ENCODE measurements around the gene SORL1-AS1.

Gene SORL1-AS1

DNA sequence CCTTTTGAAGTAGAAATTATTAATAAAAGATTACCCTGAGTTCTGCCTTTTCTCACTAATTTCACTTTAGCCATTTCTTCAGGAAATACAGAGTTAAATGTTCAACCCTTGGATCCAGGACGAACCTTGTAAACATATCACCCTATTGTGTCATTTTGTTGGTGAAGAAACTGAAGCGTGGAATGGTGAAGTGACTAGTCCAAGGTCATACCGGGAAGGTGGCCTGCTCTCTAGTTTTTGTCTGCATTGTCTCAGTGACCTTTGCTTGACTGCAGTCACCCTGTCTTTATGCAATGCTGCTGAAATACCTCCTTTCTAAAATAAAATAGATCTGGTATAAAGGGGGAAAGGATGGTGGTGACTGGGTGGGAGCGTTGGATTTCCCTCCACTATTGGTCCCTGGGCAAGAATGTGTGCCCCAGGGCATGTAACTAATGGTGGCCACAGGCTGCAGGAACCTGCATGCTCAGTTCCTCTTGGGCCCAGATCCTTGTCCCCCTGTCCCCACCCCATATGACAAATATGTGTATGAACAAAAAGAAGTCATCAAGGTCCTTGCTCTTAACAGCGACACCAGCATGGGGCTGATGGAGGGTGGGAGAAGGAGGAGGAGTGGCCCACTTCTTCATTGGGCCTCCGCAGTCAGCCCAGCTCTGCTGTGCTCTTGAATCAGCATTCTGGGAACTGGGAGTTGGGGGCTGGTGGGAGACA is 977 bp upstream of the SORL1-AS1 start (continued):
- TF ChIP-seq, protein P1, sequence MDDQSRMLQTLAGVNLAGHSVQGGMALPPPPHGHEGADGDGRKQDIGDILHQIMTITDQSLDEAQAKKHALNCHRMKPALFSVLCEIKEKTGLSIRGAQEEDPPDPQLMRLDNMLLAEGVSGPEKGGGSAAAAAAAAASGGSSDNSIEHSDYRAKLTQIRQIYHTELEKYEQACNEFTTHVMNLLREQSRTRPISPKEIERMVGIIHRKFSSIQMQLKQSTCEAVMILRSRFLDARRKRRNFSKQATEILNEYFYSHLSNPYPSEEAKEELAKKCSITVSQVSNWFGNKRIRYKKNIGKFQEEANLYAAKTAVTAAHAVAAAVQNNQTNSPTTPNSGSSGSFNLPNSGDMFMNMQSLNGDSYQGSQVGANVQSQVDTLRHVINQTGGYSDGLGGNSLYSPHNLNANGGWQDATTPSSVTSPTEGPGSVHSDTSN (IDR thresholded peaks at IDR 0.05; ENCODE audit: insufficient replicate concordance, low read depth, low read length), result no peak
- no peak for TF ChIP-seq PAX5 (IDR thresholded peaks at IDR 0.05; ENCODE audit: borderline replicate concordance, low read depth, low read length)
- TF ChIP-seq, protein P2, sequence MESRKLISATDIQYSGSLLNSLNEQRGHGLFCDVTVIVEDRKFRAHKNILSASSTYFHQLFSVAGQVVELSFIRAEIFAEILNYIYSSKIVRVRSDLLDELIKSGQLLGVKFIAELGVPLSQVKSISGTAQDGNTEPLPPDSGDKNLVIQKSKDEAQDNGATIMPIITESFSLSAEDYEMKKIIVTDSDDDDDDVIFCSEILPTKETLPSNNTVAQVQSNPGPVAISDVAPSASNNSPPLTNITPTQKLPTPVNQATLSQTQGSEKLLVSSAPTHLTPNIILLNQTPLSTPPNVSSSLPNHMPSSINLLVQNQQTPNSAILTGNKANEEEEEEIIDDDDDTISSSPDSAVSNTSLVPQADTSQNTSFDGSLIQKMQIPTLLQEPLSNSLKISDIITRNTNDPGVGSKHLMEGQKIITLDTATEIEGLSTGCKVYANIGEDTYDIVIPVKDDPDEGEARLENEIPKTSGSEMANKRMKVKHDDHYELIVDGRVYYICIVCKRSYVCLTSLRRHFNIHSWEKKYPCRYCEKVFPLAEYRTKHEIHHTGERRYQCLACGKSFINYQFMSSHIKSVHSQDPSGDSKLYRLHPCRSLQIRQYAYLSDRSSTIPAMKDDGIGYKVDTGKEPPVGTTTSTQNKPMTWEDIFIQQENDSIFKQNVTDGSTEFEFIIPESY (IDR thresholded peaks at IDR 0.05), result no peak
- no peak for TF ChIP-seq BCL11A (IDR thresholded peaks at IDR 0.05; ENCODE audit: low read depth, low read length)
- no peak for TF ChIP-seq NFIC (IDR thresholded peaks at IDR 0.05; ENCODE audit: low read depth, low read length)
- TF ChIP-seq ZNF274 (IDR thresholded peaks at IDR 0.05; ENCODE audit: insufficient read depth, insufficient read length), result no peak
- no peak for TF ChIP-seq SREBF2 (IDR thresholded peaks at IDR 0.05; ENCODE audit: low read length)
- TF ChIP-seq, protein P3, sequence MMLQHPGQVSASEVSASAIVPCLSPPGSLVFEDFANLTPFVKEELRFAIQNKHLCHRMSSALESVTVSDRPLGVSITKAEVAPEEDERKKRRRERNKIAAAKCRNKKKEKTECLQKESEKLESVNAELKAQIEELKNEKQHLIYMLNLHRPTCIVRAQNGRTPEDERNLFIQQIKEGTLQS (IDR thresholded peaks at IDR 0.05; ENCODE audit: borderline replicate concordance, extremely low read depth, low read depth, low read length), result no peak
- no peak for TF ChIP-seq NFXL1 (IDR thresholded peaks at IDR 0.05; ENCODE audit: borderline replicate concordance)
- peak; percentile 46 for TF ChIP-seq GATAD2B (conservative IDR thresholded peaks at IDR 0.05; ENCODE audit: low read depth)
- TF ChIP-seq ZZZ3 (IDR thresholded peaks at IDR 0.05; ENCODE audit: control insufficient read depth, insufficient read length, low read depth), result no peak
- no peak for TF ChIP-seq MXI1 (IDR thresholded peaks at IDR 0.05; ENCODE audit: low read depth, low read length)
- TF ChIP-seq YY1 (IDR thresholded peaks at IDR 0.05; ENCODE audit: low read depth, low read length), result peak; percentile 59; the same call in 1 of the 2 replicates
- TF ChIP-seq NBN (IDR thresholded peaks at IDR 0.05), result no peak
- no peak for TF ChIP-seq NRF1 (conservative IDR thresholded peaks at IDR 0.05; ENCODE audit: low read depth, low read length)
- TF ChIP-seq ZSCAN29 (IDR thresholded peaks at IDR 0.05), result no peak
- TF ChIP-seq BACH1 (IDR thresholded peaks at IDR 0.05; ENCODE audit: borderline replicate concordance), result no peak
- TF ChIP-seq, protein P4, sequence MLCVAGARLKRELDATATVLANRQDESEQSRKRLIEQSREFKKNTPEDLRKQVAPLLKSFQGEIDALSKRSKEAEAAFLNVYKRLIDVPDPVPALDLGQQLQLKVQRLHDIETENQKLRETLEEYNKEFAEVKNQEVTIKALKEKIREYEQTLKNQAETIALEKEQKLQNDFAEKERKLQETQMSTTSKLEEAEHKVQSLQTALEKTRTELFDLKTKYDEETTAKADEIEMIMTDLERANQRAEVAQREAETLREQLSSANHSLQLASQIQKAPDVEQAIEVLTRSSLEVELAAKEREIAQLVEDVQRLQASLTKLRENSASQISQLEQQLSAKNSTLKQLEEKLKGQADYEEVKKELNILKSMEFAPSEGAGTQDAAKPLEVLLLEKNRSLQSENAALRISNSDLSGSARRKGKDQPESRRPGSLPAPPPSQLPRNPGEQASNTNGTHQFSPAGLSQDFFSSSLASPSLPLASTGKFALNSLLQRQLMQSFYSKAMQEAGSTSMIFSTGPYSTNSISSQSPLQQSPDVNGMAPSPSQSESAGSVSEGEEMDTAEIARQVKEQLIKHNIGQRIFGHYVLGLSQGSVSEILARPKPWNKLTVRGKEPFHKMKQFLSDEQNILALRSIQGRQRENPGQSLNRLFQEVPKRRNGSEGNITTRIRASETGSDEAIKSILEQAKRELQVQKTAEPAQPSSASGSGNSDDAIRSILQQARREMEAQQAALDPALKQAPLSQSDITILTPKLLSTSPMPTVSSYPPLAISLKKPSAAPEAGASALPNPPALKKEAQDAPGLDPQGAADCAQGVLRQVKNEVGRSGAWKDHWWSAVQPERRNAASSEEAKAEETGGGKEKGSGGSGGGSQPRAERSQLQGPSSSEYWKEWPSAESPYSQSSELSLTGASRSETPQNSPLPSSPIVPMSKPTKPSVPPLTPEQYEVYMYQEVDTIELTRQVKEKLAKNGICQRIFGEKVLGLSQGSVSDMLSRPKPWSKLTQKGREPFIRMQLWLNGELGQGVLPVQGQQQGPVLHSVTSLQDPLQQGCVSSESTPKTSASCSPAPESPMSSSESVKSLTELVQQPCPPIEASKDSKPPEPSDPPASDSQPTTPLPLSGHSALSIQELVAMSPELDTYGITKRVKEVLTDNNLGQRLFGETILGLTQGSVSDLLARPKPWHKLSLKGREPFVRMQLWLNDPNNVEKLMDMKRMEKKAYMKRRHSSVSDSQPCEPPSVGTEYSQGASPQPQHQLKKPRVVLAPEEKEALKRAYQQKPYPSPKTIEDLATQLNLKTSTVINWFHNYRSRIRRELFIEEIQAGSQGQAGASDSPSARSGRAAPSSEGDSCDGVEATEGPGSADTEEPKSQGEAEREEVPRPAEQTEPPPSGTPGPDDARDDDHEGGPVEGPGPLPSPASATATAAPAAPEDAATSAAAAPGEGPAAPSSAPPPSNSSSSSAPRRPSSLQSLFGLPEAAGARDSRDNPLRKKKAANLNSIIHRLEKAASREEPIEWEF (IDR thresholded peaks at IDR 0.05; ENCODE audit: insufficient replicate concordance, low read depth, low read length), result no peak
- TF ChIP-seq CREB1 (IDR thresholded peaks at IDR 0.05; ENCODE audit: low read depth), result no peak
- TF ChIP-seq, protein P5, sequence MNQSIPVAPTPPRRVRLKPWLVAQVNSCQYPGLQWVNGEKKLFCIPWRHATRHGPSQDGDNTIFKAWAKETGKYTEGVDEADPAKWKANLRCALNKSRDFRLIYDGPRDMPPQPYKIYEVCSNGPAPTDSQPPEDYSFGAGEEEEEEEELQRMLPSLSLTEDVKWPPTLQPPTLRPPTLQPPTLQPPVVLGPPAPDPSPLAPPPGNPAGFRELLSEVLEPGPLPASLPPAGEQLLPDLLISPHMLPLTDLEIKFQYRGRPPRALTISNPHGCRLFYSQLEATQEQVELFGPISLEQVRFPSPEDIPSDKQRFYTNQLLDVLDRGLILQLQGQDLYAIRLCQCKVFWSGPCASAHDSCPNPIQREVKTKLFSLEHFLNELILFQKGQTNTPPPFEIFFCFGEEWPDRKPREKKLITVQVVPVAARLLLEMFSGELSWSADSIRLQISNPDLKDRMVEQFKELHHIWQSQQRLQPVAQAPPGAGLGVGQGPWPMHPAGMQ (IDR thresholded peaks at IDR 0.05; ENCODE audit: borderline replicate concordance), result no peak
- TF ChIP-seq STAT3 (IDR thresholded peaks at IDR 0.05; ENCODE audit: low read depth, low read length), result no peak
- TF ChIP-seq MTA3 (IDR thresholded peaks at IDR 0.05; ENCODE audit: borderline replicate concordance, low read length), result no peak
